ENCODE data around the gene ZFPL1.

Gene ZFPL1

GRCh38 chr11:65130631-65131416 is 46.8 kb downstream of the ZFPL1 start:
- no peak for DNase-seq (ENCODE audit: low read depth)

- DNase-seq (ENCODE audit: low read depth), result no peak
Measured at GRCh38 chr11:65131417-65131776, 47.4 kb downstream of the ZFPL1 start.

- DNase-seq (ENCODE audit: low read depth), result no peak
Measured at GRCh38 chr11:65131895-65132237, 47.8 kb downstream of the ZFPL1 start.

- DNase-seq (ENCODE audit: low read depth), result no peak
Measured at GRCh38 chr11:65132238-65132987, 48.4 kb downstream of the ZFPL1 start.

GRCh38 chr11:65132988-65133700 is 49.1 kb downstream of the ZFPL1 start:
- no peak for DNase-seq (ENCODE audit: low read depth)

- DNase-seq (ENCODE audit: low read depth), result no peak
Measured at GRCh38 chr11:65133724-65134123, 49.7 kb downstream of the ZFPL1 start.

GRCh38 chr11:65134240-65134951 is 50.4 kb downstream of the ZFPL1 start, which contains the start of gene SYVN1:
Gene SYVN1, minus strand, starts transcription at chr11:65134519. Its CDS starts 918 bp downstream, at chr11:65133601.
- peak; percentile 86 for DNase-seq (ENCODE audit: low read depth)

- DNase-seq (ENCODE audit: low read depth), result peak; percentile 60
Measured at GRCh38 chr11:65134952-65135632, 51.1 kb downstream of the ZFPL1 start.

GRCh38 chr11:65135633-65136145 is 51.7 kb downstream of the ZFPL1 start:
- no peak for DNase-seq (ENCODE audit: low read depth)

DNA sequence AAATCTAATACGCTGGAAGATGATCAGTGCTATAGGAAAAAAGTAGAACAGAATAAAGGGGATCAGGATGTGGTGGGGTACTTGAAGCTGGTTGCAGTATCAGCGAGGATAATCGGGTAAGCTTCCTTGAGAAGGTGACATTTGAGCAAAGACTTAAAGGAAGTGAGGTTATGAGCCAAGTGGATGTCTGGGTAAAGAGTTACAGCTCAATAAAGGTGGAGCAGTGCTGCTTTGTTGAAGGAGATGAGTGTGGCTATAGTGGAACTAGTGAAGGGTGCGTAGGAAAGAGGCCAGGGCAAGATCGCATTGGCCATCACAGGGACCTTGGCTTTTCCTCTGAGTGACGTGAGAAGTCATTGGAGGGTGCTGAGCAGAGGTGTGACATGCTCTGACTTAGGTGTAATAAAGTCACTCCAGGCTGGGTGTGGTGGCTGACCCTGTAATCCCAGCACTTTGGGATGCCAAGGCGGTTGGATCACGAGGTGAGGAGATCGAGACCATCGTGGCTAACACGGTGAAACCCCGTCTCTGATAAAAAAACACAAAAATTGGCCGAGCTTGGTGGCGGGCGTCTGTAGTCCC is 52.6 kb downstream of the ZFPL1 start:
- no peak for DNase-seq (ENCODE audit: low read depth)
